Measurements from ENCODE around the gene SMIM20. TPM values are rescaled to one million over a fixed set of nuclear protein-coding genes. Genes with fewer than 3 reads are reported as not detected.

SMIM20 gene
- total RNA-seq, 1 donor from 2014 or later, result 57.5 TPM

GRCh38 chr4:25916870-25917269 is 2.9 kb downstream of the SMIM20 start:
- Histone ChIP-seq H3K27me3 (no peaks in the 10 kb centered on the region), H3K4me3 (no peak overlapping the region), H3K36me3 (no peaks in the 10 kb centered on the region), H3K4me1 (peaks cover 26% of the 10 kb centered on the region), H3K9me3 (ENCODE audit: low read depth) (no peaks in the 10 kb centered on the region), H4K20me1 (ENCODE audit: low read depth) (no peaks in the 10 kb centered on the region), H3K4me2 (no peak overlapping the region), H3K27ac (no peak overlapping the region), H3K79me2 (ENCODE audit: low read depth) (peaks cover 47% of the 10 kb centered on the region), H2AFZ (replicated peaks) (no peak overlapping the region), H3K9ac (no peak overlapping the region), H3F3A (ENCODE audit: low read depth) (peaks cover 26% of the 10 kb centered on the region)
- Mint-ChIP-seq H3K27ac (no peak overlapping the region), H3K9me3 (no peaks in the 10 kb centered on the region), H3K36me3 (peaks cover 9% of the 10 kb centered on the region), H3K27me3 (ENCODE audit: insufficient read depth, low read depth) (peaks cover 8% of the 10 kb centered on the region), H3K4me1 (peaks cover 40% of the 10 kb centered on the region), H3K4me3 (no peak overlapping the region)
- no peak for DNase-seq (ENCODE audit: low spot score)
- TF ChIP-seq EZH2phosphoT487 (IDR thresholded peaks at IDR 0.05) (no peak), CTCF (IDR thresholded peaks at IDR 0.05) (no peak), EZH2 (IDR thresholded peaks at IDR 0.05) (no peak)

GRCh38 chr4:25919676-25920075 is 5.7 kb downstream of the SMIM20 start:
- peaks cover 4% of the 10 kb centered on the region for H4K20me1 ChIP-seq (ENCODE audit: low read depth)
- H3K27ac Mint-ChIP-seq, result no peak overlapping the region
- peaks cover 49% of the 10 kb centered on the region for H3K79me2 ChIP-seq (ENCODE audit: low read depth)
- no peaks in the 10 kb centered on the region for H3K9me3 Mint-ChIP-seq
- no peak for TF ChIP-seq EZH2 (IDR thresholded peaks at IDR 0.05)
- no peak for TF ChIP-seq EZH2phosphoT487 (IDR thresholded peaks at IDR 0.05)
- TF ChIP-seq CTCF (IDR thresholded peaks at IDR 0.05), result no peak
- H3K27ac ChIP-seq, result peak overlapping the region; percentile 67
- peaks cover 7% of the 10 kb centered on the region for H3F3A ChIP-seq (ENCODE audit: low read depth)
- no peak overlapping the region for H3K4me3 Mint-ChIP-seq
- no peak overlapping the region for H2AFZ ChIP-seq (replicated peaks)
- no peaks in the 10 kb centered on the region for H3K9me3 ChIP-seq (ENCODE audit: low read depth)
- H3K36me3 Mint-ChIP-seq, result peaks cover 6% of the 10 kb centered on the region
- peak overlapping the region; percentile 19 for H3K4me2 ChIP-seq
- no peak overlapping the region for H3K4me3 ChIP-seq
- H3K36me3 ChIP-seq, result no peaks in the 10 kb centered on the region
- H3K4me1 Mint-ChIP-seq, result peaks cover 23% of the 10 kb centered on the region
- H3K27me3 Mint-ChIP-seq (ENCODE audit: insufficient read depth, low read depth), result no peaks in the 10 kb centered on the region
- DNase-seq (ENCODE audit: low spot score), result no peak
- H3K4me1 ChIP-seq, result peaks cover 17% of the 10 kb centered on the region
- no peaks in the 10 kb centered on the region for H3K27me3 ChIP-seq
- no peak overlapping the region for H3K9ac ChIP-seq

- no peak for DNase-seq (ENCODE audit: low spot score)
- Histone ChIP-seq H3K79me2 (ENCODE audit: low read depth) (peaks cover 37% of the 10 kb centered on the region), H3F3A (ENCODE audit: low read depth) (no peaks in the 10 kb centered on the region), H3K4me1 (peaks cover 26% of the 10 kb centered on the region), H4K20me1 (ENCODE audit: low read depth) (peaks cover 4% of the 10 kb centered on the region), H3K36me3 (no peaks in the 10 kb centered on the region), H3K4me3 (no peak overlapping the region), H3K27me3 (no peaks in the 10 kb centered on the region), H3K27ac (no peak overlapping the region), H3K4me2 (no peak overlapping the region), H3K9me3 (ENCODE audit: low read depth) (no peaks in the 10 kb centered on the region), H2AFZ (replicated peaks) (no peak overlapping the region), H3K9ac (no peak overlapping the region)
- no peaks in the 10 kb centered on the region for H3K9me3 Mint-ChIP-seq
- H3K4me3 Mint-ChIP-seq, result no peak overlapping the region
- H3K27me3 Mint-ChIP-seq (ENCODE audit: insufficient read depth, low read depth), result no peaks in the 10 kb centered on the region
- H3K27ac Mint-ChIP-seq, result no peak overlapping the region
- H3K4me1 Mint-ChIP-seq, result peaks cover 19% of the 10 kb centered on the region
- TF ChIP-seq EZH2 (IDR thresholded peaks at IDR 0.05) (no peak), EZH2phosphoT487 (IDR thresholded peaks at IDR 0.05) (no peak)
- H3K36me3 Mint-ChIP-seq, result peaks cover 6% of the 10 kb centered on the region
Measured at GRCh38 chr4:25921922-25922321, 7.9 kb downstream of the SMIM20 start.

DNA sequence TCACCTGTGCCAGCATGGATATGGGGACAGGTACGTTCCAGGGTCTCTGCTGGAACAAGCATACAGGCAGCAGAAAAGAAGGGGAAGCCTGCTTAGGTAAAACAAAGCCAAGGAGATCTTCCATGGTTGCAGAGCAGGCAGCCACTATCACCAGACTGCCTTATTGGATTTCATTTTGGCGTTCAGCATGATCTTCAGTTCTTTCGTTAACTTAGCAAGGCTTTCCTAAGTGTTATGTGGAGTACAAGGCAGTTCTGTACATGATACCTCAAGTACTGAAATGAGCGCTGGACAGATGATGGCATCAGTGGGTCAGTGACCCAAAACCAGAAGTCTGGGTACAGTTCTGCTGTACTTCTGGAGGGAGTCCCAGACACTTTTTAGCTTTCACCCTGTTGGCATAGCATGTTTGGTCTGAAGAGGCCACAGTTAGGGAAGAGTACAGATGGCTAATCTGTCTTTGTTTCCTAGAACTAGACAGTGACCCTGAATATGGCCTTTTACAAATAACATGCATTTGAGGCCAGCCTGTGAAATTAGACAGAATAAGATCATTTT is 8.9 kb downstream of the SMIM20 start:
- no peaks in the 10 kb centered on the region for H3K27me3 ChIP-seq
- Mint-ChIP-seq H3K9me3 (no peaks in the 10 kb centered on the region), H3K27me3 (ENCODE audit: insufficient read depth, low read depth) (no peaks in the 10 kb centered on the region), H3K27ac (no peak overlapping the region), H3K4me3 (no peak overlapping the region), H3K36me3 (peaks cover 5% of the 10 kb centered on the region), H3K4me1 (peaks cover 21% of the 10 kb centered on the region)
- no peak overlapping the region for H3K27ac ChIP-seq
- peaks cover 8% of the 10 kb centered on the region for H4K20me1 ChIP-seq (ENCODE audit: low read depth)
- H3K9me3 ChIP-seq (ENCODE audit: low read depth), result no peaks in the 10 kb centered on the region
- no peaks in the 10 kb centered on the region for H3K36me3 ChIP-seq
- peaks cover 35% of the 10 kb centered on the region for H3K79me2 ChIP-seq (ENCODE audit: low read depth)
- peaks cover 35% of the 10 kb centered on the region for H3K4me1 ChIP-seq
- no peak overlapping the region for H2AFZ ChIP-seq (replicated peaks)
- TF ChIP-seq CTCF (IDR thresholded peaks at IDR 0.05) (no peak), EZH2phosphoT487 (IDR thresholded peaks at IDR 0.05) (no peak), EZH2 (IDR thresholded peaks at IDR 0.05) (no peak)
- no peaks in the 10 kb centered on the region for H3F3A ChIP-seq (ENCODE audit: low read depth)
- DNase-seq (ENCODE audit: low spot score), result no peak
- no peak overlapping the region for H3K4me2 ChIP-seq
- H3K4me3 ChIP-seq, result no peak overlapping the region
- no peak overlapping the region for H3K9ac ChIP-seq
